Transverse colon (tissue), 4 donors: ENCODE measurements around the gene IGSF9B. TPM values are rescaled to one million over a fixed set of nuclear protein-coding genes. Genes with fewer than 3 reads are reported as not detected.

Experiments
- DNase-seq: peaks from one replicate; pipeline ENCODE4 v3.0.0-alpha.2; 2019
- H3K27ac ChIP-seq, 4 donors: fragments of 200-600 bp; sonication (generic); 2 replicates each; pipeline ENCODE4 v1.5.1; 2016 to 2018; ENCODE audit warnings: inconsistent platforms in 4 of 4
- H3K27me3 ChIP-seq: fragments of 200-600 bp; sonication (generic); 2 replicates; pipeline ENCODE4 v1.5.1; 2017; ENCODE audit warnings: inconsistent platforms
- H3K36me3 ChIP-seq, 4 donors: fragments of 200-600 bp; sonication (generic); 2 replicates each; pipeline ENCODE4 v1.5.1; 2017 to 2019; ENCODE audit warnings: inconsistent platforms in 4 of 4
- H3K4me1 ChIP-seq, 4 donors: fragments of 200-600 bp; sonication (generic); 2 replicates each; pipeline ENCODE4 v1.5.1; 2017 to 2020; ENCODE audit warnings: inconsistent platforms in 4 of 4
- H3K4me3 ChIP-seq, 4 donors: fragments of 200-600 bp; sonication (generic); 1 replicate in 1 of 4; 2 replicates in 3 of 4; pipeline versions ENCODE4 v1.5.1 to v1.6.1; 2017 to 2019; ENCODE audit warnings: inconsistent platforms in 4 of 4
- H3K9me3 ChIP-seq, 2 donors: fragments of 200-600 bp; sonication (generic); 2 replicates each; pipeline ENCODE4 v1.5.1; 2017 to 2019; ENCODE audit warnings: inconsistent platforms in 2 of 2
- EP300 ChIP-seq: sonication (generic); formaldehyde crosslinking; IDR thresholded peaks from one replicate; pipeline ENCODE4 v1.6.1; 2017; ENCODE audit warnings: antibody characterized with exemption, low read depth
- POLR2A ChIP-seq: fragments of 450-650 bp; IDR thresholded peaks from one replicate; pipeline ENCODE4 v1.6.1; 2016; ENCODE audit warnings: antibody characterized with exemption, mild to moderate bottlenecking, moderate library complexity
- POLR2AphosphoS5 ChIP-seq, 3 donors: sonication (generic); formaldehyde crosslinking; IDR thresholded peaks; one replicate each; pipeline ENCODE4 v1.6.1; 2016; ENCODE audit warnings: antibody characterized with exemption in 3 of 3
- WGBS, 2 donors: methylation state at CpG; one replicate each; pipeline ENCODE4 v1.1.5; 2018; ENCODE audit warnings: low coverage in 1 of 2; 5-methylcytosine and 5-hydroxymethylcytosine counted together
- in situ Hi-C, 4 donors: fragments of 200-750 bp; cut with MboI; loops; one replicate each; pipeline versions ENCODE4 v1.15.0 to v1.15.1; 2017; ENCODE audit warnings: low sequenced_read_pairs in 3 of 4, low pct_ligation_motif_present in 1 of 4, low pct_unique_long_range_greater_than_20kb in 1 of 4
- intact Hi-C: fragments of 100-400 bp; cut with DNase I; formaldehyde crosslinking; loops from one replicate; pipeline ENCODE4 v1.15.1; 2023; ENCODE audit warnings: low total_unique reads
- total RNA-seq, 4 donors: library from RNA; depleted of rRNA; stranded (reverse); fragments of >200 nt; gene quantifications; one replicate each; pipeline ENCODE4 v1.1.0, GENCODE V29; 2016
- TF ChIP-seq, protein P1 (sequence below), 5 experiments: fragments of 200-600 bp in 3 of 5; fragments of 450-650 bp in 2 of 5; sonication (generic) in 3 of 5; IDR thresholded peaks; 1 replicate in 2 of 5; 2 replicates in 3 of 5; pipeline ENCODE4 v1.5.1; 2016 to 2017; ENCODE audit warnings: antibody characterized with exemption in 5 of 5, inconsistent platforms in 3 of 5, mild to moderate bottlenecking in 2 of 5, moderate library complexity in 1 of 5

Gene IGSF9B
- total RNA-seq, 4 donors from 2014 or later, result 2.6 to 15.3 (median 4.9) TPM

DNA sequence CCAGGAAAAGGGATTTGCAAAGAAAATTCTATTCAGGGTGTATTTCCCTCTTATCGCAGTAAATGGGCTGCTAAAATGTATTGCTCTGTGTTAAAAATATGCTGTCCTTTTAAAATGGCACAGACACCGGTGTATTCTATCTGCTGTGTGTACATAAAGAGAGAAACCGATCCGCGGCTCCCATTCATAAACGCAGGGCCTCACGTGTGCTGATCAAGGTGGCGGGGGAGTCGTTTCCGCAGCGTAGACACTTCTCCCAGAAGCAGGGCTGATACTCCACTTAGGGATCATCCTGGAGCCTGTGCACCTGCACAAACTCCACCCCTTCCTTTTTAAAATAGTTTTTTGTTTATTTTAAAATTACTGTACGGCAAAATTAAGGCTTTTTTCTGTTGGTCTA is 26.1 kb upstream of the IGSF9B start:
- Histone ChIP-seq H3K27me3 (no peaks in the 10 kb centered on the region), H3K27ac (no peak overlapping the region), H3K9me3 (no peaks in the 10 kb centered on the region), H3K36me3 (no peaks in the 10 kb centered on the region), H3K4me1 (no peaks in the 10 kb centered on the region), H3K4me3 (no peak overlapping the region)
- intact Hi-C loops (loop anchor here (10.0 kb wide), 1 partner anchor 698 kb away; no protein-coding TSS in a partner anchor), in situ Hi-C loops (no loop called here)
- 62 to 78% methylated on average over 8 to 12 of the region's 12 CpGs for WGBS, 2 donors
- TF ChIP-seq, protein P1, sequence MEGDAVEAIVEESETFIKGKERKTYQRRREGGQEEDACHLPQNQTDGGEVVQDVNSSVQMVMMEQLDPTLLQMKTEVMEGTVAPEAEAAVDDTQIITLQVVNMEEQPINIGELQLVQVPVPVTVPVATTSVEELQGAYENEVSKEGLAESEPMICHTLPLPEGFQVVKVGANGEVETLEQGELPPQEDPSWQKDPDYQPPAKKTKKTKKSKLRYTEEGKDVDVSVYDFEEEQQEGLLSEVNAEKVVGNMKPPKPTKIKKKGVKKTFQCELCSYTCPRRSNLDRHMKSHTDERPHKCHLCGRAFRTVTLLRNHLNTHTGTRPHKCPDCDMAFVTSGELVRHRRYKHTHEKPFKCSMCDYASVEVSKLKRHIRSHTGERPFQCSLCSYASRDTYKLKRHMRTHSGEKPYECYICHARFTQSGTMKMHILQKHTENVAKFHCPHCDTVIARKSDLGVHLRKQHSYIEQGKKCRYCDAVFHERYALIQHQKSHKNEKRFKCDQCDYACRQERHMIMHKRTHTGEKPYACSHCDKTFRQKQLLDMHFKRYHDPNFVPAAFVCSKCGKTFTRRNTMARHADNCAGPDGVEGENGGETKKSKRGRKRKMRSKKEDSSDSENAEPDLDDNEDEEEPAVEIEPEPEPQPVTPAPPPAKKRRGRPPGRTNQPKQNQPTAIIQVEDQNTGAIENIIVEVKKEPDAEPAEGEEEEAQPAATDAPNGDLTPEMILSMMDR (IDR thresholded peaks at IDR 0.05), result no peak
- no peak for TF ChIP-seq POLR2AphosphoS5 (IDR thresholded peaks at IDR 0.05)
- TF ChIP-seq EP300, result no peak
- TF ChIP-seq POLR2A, result no peak
- DNase-seq, result no peak

DNA sequence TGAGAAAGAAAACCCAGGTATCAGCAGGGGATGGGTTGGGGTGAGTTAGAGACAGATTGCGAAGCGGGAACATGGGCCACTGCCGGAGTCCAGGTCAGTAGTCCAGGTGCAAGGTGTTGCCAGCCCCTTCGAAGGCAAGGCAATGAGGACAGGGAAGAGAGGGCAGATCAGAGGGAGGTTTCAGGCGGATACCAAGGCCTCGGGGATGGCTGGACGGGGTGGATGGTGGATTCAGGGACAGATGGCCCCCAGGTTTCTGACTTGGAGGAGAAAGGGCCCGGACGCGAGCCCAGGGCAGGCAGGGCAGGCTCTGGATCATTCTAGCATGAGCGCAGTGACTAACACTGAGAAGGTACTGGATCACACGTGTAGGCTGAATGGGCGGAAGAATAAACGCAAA is 25.4 kb upstream of the IGSF9B start:
- no peaks in the 10 kb centered on the region for H3K4me1 ChIP-seq
- no peak overlapping the region for H3K4me3 ChIP-seq
- no peaks in the 10 kb centered on the region for H3K9me3 ChIP-seq
- H3K27me3 ChIP-seq, result peaks cover 2% of the 10 kb centered on the region
- in situ Hi-C loops, result no loop called here
- no peak for DNase-seq
- H3K27ac ChIP-seq, result no peak overlapping the region
- TF ChIP-seq, protein P1 (IDR thresholded peaks at IDR 0.05), result no peak
- TF ChIP-seq EP300 (no peak), POLR2A (no peak), POLR2AphosphoS5 (IDR thresholded peaks at IDR 0.05) (no peak)
- WGBS, 2 donors, result 83 to 89% methylated on average over 5 to 14 of the region's 14 CpGs
- no peaks in the 10 kb centered on the region for H3K36me3 ChIP-seq
- intact Hi-C loops, result loop anchor here (10.0 kb wide), 1 partner anchor 697 kb away; no protein-coding TSS in a partner anchor

DNA sequence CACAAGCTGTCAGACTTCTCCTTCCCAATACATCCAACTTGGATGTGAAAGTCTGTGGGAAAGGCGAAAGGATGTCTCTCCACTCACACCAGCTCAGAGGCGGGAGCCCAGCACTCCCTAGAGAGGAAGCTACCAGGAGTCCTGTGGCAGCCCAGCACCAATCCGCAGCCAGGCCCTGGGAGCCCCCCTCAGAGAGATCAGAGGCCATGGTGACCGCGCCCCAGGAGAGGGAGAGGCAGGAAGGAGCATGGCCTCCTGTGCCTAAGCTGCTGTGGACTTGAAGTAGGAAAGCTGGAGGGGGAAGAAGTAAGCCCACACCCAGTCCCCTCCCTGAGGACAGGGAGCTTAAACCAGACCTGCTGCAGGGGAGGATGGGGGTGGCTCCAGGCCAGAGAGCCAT is 24.4 kb upstream of the IGSF9B start:
- Histone ChIP-seq H3K9me3 (no peaks in the 10 kb centered on the region), H3K27me3 (peaks cover 5% of the 10 kb centered on the region), H3K27ac (no peak overlapping the region), H3K36me3 (no peaks in the 10 kb centered on the region), H3K4me1 (no peaks in the 10 kb centered on the region), H3K4me3 (no peak overlapping the region)
- no peak for TF ChIP-seq POLR2AphosphoS5 (IDR thresholded peaks at IDR 0.05)
- TF ChIP-seq, protein P1 (IDR thresholded peaks at IDR 0.05), result no peak
- no peak for TF ChIP-seq EP300
- TF ChIP-seq POLR2A, result no peak
- no peak for DNase-seq
- WGBS, 2 donors, result 65 to 81% methylated on average over 5 of the region's 5 CpGs
- in situ Hi-C loops, result no loop called here
- intact Hi-C loops, result loop anchor here (10.0 kb wide), 1 partner anchor 696 kb away; no protein-coding TSS in a partner anchor

DNA sequence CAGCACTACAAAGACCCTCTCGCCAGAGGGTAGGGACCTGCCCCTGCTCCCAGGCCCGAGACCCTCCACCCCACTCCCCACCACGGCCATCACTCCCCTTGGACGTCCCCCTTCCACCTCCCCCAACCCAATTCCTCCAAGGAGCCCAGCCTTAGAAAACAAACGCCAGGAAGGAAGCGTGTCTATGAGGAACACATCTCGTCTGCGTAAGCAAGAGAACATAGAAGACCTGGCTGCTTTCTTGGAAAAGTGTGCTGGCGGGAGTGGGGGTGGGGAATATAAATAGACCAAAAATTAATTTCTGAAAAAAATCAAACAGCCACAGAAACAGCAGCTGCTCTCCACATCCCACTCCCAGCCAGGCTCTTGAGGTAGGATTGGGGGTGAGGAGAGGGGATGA is 23.9 kb upstream of the IGSF9B start:
- H3K9me3 ChIP-seq, result no peaks in the 10 kb centered on the region
- peaks cover 5% of the 10 kb centered on the region for H3K27me3 ChIP-seq
- no peaks in the 10 kb centered on the region for H3K36me3 ChIP-seq
- H3K4me3 ChIP-seq, result no peak overlapping the region
- intact Hi-C loops, result loop anchor here (10.0 kb wide), 1 partner anchor 696 kb away; no protein-coding TSS in a partner anchor
- no peak overlapping the region for H3K27ac ChIP-seq
- no peak for DNase-seq
- no peaks in the 10 kb centered on the region for H3K4me1 ChIP-seq
- TF ChIP-seq POLR2AphosphoS5 (IDR thresholded peaks at IDR 0.05) (no peak), POLR2A (no peak), EP300 (no peak)
- TF ChIP-seq, protein P1 (IDR thresholded peaks at IDR 0.05), result no peak
- in situ Hi-C loops, result no loop called here
- 30 to 56% methylated on average over 2 to 9 of the region's 9 CpGs for WGBS, 2 donors
